ENCODE measurements around the gene DLG2.

The DLG2 gene

GRCh38 chr11:84799112-84799511 lies 828.0 kb downstream of the DLG2 start:
- no peak for TF ChIP-seq POLR2AphosphoS5 (IDR thresholded peaks at IDR 0.05; ENCODE audit: low read depth, low read length)
- TF ChIP-seq TAF1 (IDR thresholded peaks at IDR 0.05; ENCODE audit: borderline replicate concordance, insufficient read depth, low read length) = no peak
- no peak for TF ChIP-seq SIN3A (IDR thresholded peaks at IDR 0.05; ENCODE audit: borderline replicate concordance, insufficient read depth, low read length)
- TF ChIP-seq REST (IDR thresholded peaks at IDR 0.05; ENCODE audit: insufficient read depth in 1 of 2, low read depth in 2 of 2, low read length in 2 of 2) = no peak

DNA sequence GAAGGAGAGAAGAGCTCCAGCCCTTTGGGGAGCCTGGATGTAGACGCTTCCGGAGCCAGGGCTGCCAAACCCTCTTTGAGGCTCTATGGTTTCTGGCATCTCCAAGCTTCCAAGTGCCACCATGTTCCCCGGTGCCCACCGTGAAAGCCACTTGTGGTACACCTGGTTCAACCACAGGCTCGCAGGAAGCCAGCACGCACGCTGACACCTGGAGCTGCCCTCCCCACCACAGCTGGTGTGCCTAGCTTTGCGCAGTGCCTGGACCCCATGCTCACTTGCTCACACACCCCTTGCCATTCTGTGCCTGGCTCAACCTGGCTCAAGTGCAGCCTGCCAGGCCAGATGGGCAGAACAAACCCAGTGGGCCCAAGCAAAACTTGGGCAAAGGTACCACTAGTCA lies 831.4 kb downstream of the DLG2 start:
- TF ChIP-seq TAF1 (IDR thresholded peaks at IDR 0.05; ENCODE audit: borderline replicate concordance, insufficient read depth, low read length) (no peak), SIN3A (IDR thresholded peaks at IDR 0.05; ENCODE audit: borderline replicate concordance, insufficient read depth, low read length) (no peak), FOXP2 (optimal IDR thresholded peaks at IDR 0.05; ENCODE audit: borderline replicate concordance, extremely low read depth, extremely low read length, insufficient read depth) (no peak), REST (IDR thresholded peaks at IDR 0.05; ENCODE audit: insufficient read depth in 1 of 2, low read depth in 2 of 2, low read length in 2 of 2) (no peak), POLR2AphosphoS5 (IDR thresholded peaks at IDR 0.05; ENCODE audit: low read depth, low read length) (no peak)

DNA sequence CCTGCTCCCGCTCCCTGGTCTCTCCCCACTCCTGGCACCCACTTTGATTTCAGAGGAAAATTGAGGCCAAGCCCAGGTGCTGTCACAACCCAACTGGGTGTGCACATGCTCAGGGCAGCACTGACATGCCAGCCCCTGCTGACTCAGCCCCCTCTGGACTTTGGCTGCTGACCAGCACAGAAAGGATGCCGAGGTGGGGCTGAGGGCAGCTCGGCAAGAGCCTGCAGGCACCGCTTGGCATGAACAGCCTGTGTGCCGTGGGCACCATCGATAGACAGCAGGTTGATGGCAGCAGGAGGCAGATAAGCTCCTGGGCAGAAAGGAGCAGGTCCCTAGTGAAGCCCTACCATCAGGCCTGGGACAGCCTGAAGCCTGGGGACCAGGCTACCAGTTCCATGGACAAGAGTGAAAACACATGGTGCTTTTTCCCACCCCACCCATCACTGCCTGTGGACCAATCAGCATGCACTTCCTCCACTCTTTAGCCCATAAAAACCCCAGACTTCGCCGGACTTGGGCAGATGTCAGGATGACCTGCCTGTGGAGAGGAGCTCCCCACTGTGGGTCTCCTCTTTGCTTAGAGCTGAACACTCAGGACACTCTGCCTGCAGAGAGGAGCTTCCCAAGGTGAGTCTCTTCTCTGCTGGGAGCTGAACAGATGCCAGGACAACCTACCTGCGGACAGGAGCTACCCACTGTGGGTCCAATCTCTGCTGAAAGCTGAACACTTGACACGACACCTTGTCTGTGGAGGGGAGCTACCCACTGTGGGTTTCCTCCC lies 832.3 kb downstream of the DLG2 start:
- TF ChIP-seq POLR2AphosphoS5 (IDR thresholded peaks at IDR 0.05; ENCODE audit: low read depth, low read length) (no peak), FOXP2 (optimal IDR thresholded peaks at IDR 0.05; ENCODE audit: borderline replicate concordance, extremely low read depth, extremely low read length, insufficient read depth) (no peak), SIN3A (IDR thresholded peaks at IDR 0.05; ENCODE audit: borderline replicate concordance, insufficient read depth, low read length) (no peak)

GRCh38 chr11:84793318-84793717 lies 833.8 kb downstream of the DLG2 start:
- TF ChIP-seq SIN3A (IDR thresholded peaks at IDR 0.05; ENCODE audit: borderline replicate concordance, insufficient read depth, low read length) (no peak), TAF1 (IDR thresholded peaks at IDR 0.05; ENCODE audit: borderline replicate concordance, insufficient read depth, low read length) (no peak), POLR2AphosphoS5 (IDR thresholded peaks at IDR 0.05; ENCODE audit: low read depth, low read length) (no peak), REST (IDR thresholded peaks at IDR 0.05; ENCODE audit: insufficient read depth in 1 of 2, low read depth in 2 of 2, low read length in 2 of 2) (no peak), FOXP2 (optimal IDR thresholded peaks at IDR 0.05; ENCODE audit: borderline replicate concordance, extremely low read depth, extremely low read length, insufficient read depth) (no peak)

GRCh38 chr11:84790849-84791427 lies 836.2 kb downstream of the DLG2 start:
- TF ChIP-seq REST (IDR thresholded peaks at IDR 0.05; ENCODE audit: insufficient read depth in 1 of 2, low read depth in 2 of 2, low read length in 2 of 2) (no peak), FOXP2 (optimal IDR thresholded peaks at IDR 0.05; ENCODE audit: borderline replicate concordance, extremely low read depth, extremely low read length, insufficient read depth) (no peak), SIN3A (IDR thresholded peaks at IDR 0.05; ENCODE audit: borderline replicate concordance, insufficient read depth, low read length) (no peak), POLR2AphosphoS5 (IDR thresholded peaks at IDR 0.05; ENCODE audit: low read depth, low read length) (no peak), TAF1 (IDR thresholded peaks at IDR 0.05; ENCODE audit: borderline replicate concordance, insufficient read depth, low read length) (no peak)
